WTC11 (cell line): Measurements from ENCODE around the gene PRKCG.

Source experiments
- CTCF ChIP-seq: fragments of 200-600 bp; IDR thresholded peaks from 2 replicates; pipeline ENCODE4 v1.8.0; 2022; ENCODE audit warnings: antibody characterized with exemption
- ETV6 ChIP-seq: sonication (generic); formaldehyde crosslinking; IDR thresholded peaks from 2 replicates; pipeline ENCODE4 v1.8.1; 2022; ENCODE audit warnings: mild to moderate bottlenecking, missing genetic modification reagents
- MAX ChIP-seq: sonication (generic); formaldehyde crosslinking; IDR thresholded peaks from 2 replicates; pipeline ENCODE4 v1.8.0; 2022; ENCODE audit warnings: mild to moderate bottlenecking, missing genetic modification reagents
- NFE2L1 ChIP-seq: sonication (generic); formaldehyde crosslinking; IDR thresholded peaks from 2 replicates; pipeline ENCODE4 v1.8.1; 2023; ENCODE audit warnings: missing genetic modification reagents
- ZNF121 ChIP-seq: sonication (generic); formaldehyde crosslinking; IDR thresholded peaks from 2 replicates; pipeline ENCODE4 v1.8.0; 2023; ENCODE audit warnings: missing genetic modification reagents
- ZNF423 ChIP-seq: fragments of 250-450 bp; sonication (Bioruptor Pico); IDR thresholded peaks from 2 replicates; pipeline ENCODE4 v2.1.2; 2022; ENCODE audit warnings: mild to moderate bottlenecking, moderate library complexity

- TF ChIP-seq ZNF423 (no peak), CTCF (no peak), ETV6 (no peak), ZNF121 (CRISPR knock-in tag) (no peak), MAX (CRISPR knock-in tag) (no peak), NFE2L1 (no peak)
Measured at GRCh38 chr19:53872762-53873161, 9.2 kb upstream of the PRKCG start.
